HUES64 (cell line): ENCODE results near the gene JOSD2.

Source experiments
- H3K27ac ChIP-seq: 2 replicates; pipeline ENCODE4 v1.7.0; 2013; ENCODE audit warnings: low read depth, low read length, inconsistent platforms
- H3K27me3 ChIP-seq: 2 replicates; pipeline ENCODE4 v1.6.1; 2013; ENCODE audit warnings: mild to moderate bottlenecking, low read length; ENCODE audit not compliant: insufficient read depth
- H3K36me3 ChIP-seq: 2 replicates; pipeline ENCODE4 v1.6.1; 2013; ENCODE audit warnings: mild to moderate bottlenecking, low read length; ENCODE audit not compliant: insufficient read depth
- H3K4me1 ChIP-seq: 2 replicates; pipeline ENCODE4 v1.6.1; 2013; ENCODE audit warnings: mild to moderate bottlenecking, low read length, moderate library complexity; ENCODE audit not compliant: insufficient read depth
- H3K4me3 ChIP-seq: 2 replicates; pipeline ENCODE4 v1.5.1; 2013; ENCODE audit warnings: mild to moderate bottlenecking, low read length, moderate library complexity
- H3K9ac ChIP-seq: 2 replicates; pipeline ENCODE4 v1.6.1; 2013; ENCODE audit warnings: mild to moderate bottlenecking, low read depth, low read length
- H3K9me3 ChIP-seq: 2 replicates; pipeline ENCODE4 v1.6.1; 2013; ENCODE audit warnings: low read depth, low read length; ENCODE audit not compliant: insufficient read depth
- WGBS: fragments of 150-250, 120-280 bp; methylation state at CpG from one replicate; pipeline ENCODE4 v1.1.7; 2013; ENCODE audit warnings: missing lambda C conversion rate; 5-methylcytosine and 5-hydroxymethylcytosine counted together

The JOSD2 gene

GRCh38 chr19:50467566-50467965 is 43.4 kb downstream of the JOSD2 start:
- H3K27me3 ChIP-seq: no peaks in the 10 kb centered on the region
- H3K4me1 ChIP-seq: no peaks in the 10 kb centered on the region
- no peak overlapping the region for H3K9ac ChIP-seq
- no peak overlapping the region for H3K4me3 ChIP-seq
- H3K36me3 ChIP-seq: no peaks in the 10 kb centered on the region
- H3K9me3 ChIP-seq: peaks cover 5% of the 10 kb centered on the region; the same call in 1 of the 2 replicates
- no peak overlapping the region for H3K27ac ChIP-seq
- WGBS: 92% methylated on average over 18 of the region's 18 CpGs

GRCh38 chr19:50466706-50467039 is 44.3 kb downstream of the JOSD2 start:
- no peaks in the 10 kb centered on the region for H3K27me3 ChIP-seq
- no peaks in the 10 kb centered on the region for H3K36me3 ChIP-seq
- H3K4me3 ChIP-seq: no peak overlapping the region
- 94% methylated on average over 11 of the region's 11 CpGs for WGBS
- no peak overlapping the region for H3K9ac ChIP-seq
- no peak overlapping the region for H3K27ac ChIP-seq
- peaks cover 2% of the 10 kb centered on the region; the same call in 1 of the 2 replicates for H3K9me3 ChIP-seq
- H3K4me1 ChIP-seq: no peaks in the 10 kb centered on the region

- Histone ChIP-seq H3K9ac (no peak overlapping the region), H3K4me1 (no peaks in the 10 kb centered on the region), H3K9me3 (no peaks in the 10 kb centered on the region), H3K4me3 (no peak overlapping the region), H3K27ac (no peak overlapping the region), H3K36me3 (no peaks in the 10 kb centered on the region), H3K27me3 (no peaks in the 10 kb centered on the region)
- 55% methylated on average over 29 of the region's 29 CpGs for WGBS
Observed at GRCh38 chr19:50465986-50466705, 44.8 kb downstream of the JOSD2 start.

GRCh38 chr19:50465000-50465399 is 46.0 kb downstream of the JOSD2 start:
- no peaks in the 10 kb centered on the region for H3K27me3 ChIP-seq
- H3K9ac ChIP-seq: no peak overlapping the region
- no peaks in the 10 kb centered on the region for H3K4me1 ChIP-seq
- no peak overlapping the region for H3K27ac ChIP-seq
- no peak overlapping the region for H3K4me3 ChIP-seq
- no peaks in the 10 kb centered on the region for H3K9me3 ChIP-seq
- no peaks in the 10 kb centered on the region for H3K36me3 ChIP-seq
- 95% methylated on average over 13 of the region's 13 CpGs for WGBS

- H3K27me3 ChIP-seq: no peaks in the 10 kb centered on the region
- no peak overlapping the region for H3K27ac ChIP-seq
- H3K9ac ChIP-seq: no peak overlapping the region; the same call in 1 of the 2 replicates
- no peaks in the 10 kb centered on the region for H3K4me1 ChIP-seq
- H3K4me3 ChIP-seq: no peak overlapping the region
- WGBS: 90% methylated on average over 19 of the region's 19 CpGs
- no peaks in the 10 kb centered on the region for H3K9me3 ChIP-seq
- H3K36me3 ChIP-seq: no peaks in the 10 kb centered on the region
Observed at GRCh38 chr19:50464348-50464747, 46.6 kb downstream of the JOSD2 start.

- 85% methylated on average over 7 of the region's 7 CpGs for WGBS
- H3K4me1 ChIP-seq: no peaks in the 10 kb centered on the region
- no peaks in the 10 kb centered on the region for H3K27me3 ChIP-seq
Observed at GRCh38 chr19:50462970-50463369, 48.0 kb downstream of the JOSD2 start.

GRCh38 chr19:50461066-50461875 is 49.7 kb downstream of the JOSD2 start:
- Histone ChIP-seq H3K9me3 (no peaks in the 10 kb centered on the region), H3K4me3 (no peak overlapping the region), H3K4me1 (no peaks in the 10 kb centered on the region), H3K27ac (no peak overlapping the region), H3K27me3 (no peaks in the 10 kb centered on the region), H3K36me3 (no peaks in the 10 kb centered on the region), H3K9ac (no peak overlapping the region)
- WGBS: 43% methylated on average over 27 of the region's 28 CpGs

More at GRCh38 chr19:50462970-50463369, 48.0 kb downstream of the JOSD2 start:
- Histone ChIP-seq H3K4me3 (no peak overlapping the region), H3K9ac (no peak overlapping the region), H3K27ac (no peak overlapping the region), H3K9me3 (no peaks in the 10 kb centered on the region), H3K36me3 (no peaks in the 10 kb centered on the region)

GRCh38 chr19:50460161-50460765 is 50.7 kb downstream of the JOSD2 start:
- no peaks in the 10 kb centered on the region for H3K36me3 ChIP-seq
- H3K9ac ChIP-seq: no peak overlapping the region
- no peaks in the 10 kb centered on the region for H3K4me1 ChIP-seq
- no peaks in the 10 kb centered on the region for H3K9me3 ChIP-seq
- WGBS: 72% methylated on average over 13 of the region's 13 CpGs
- H3K4me3 ChIP-seq: no peak overlapping the region
- H3K27ac ChIP-seq: no peak overlapping the region
- H3K27me3 ChIP-seq: no peaks in the 10 kb centered on the region

- H3K36me3 ChIP-seq: no peaks in the 10 kb centered on the region
- no peak overlapping the region for H3K9ac ChIP-seq
- WGBS: 82% methylated on average over 1 of the region's 1 CpG
- no peaks in the 10 kb centered on the region for H3K9me3 ChIP-seq
- H3K4me3 ChIP-seq: no peak overlapping the region
- no peak overlapping the region for H3K27ac ChIP-seq
- H3K4me1 ChIP-seq: no peaks in the 10 kb centered on the region
- H3K27me3 ChIP-seq: no peaks in the 10 kb centered on the region
Observed at GRCh38 chr19:50459638-50460037, 51.4 kb downstream of the JOSD2 start.

- no peaks in the 10 kb centered on the region for H3K4me1 ChIP-seq
- H3K27ac ChIP-seq: no peak overlapping the region
- WGBS: 93% methylated on average over 32 of the region's 32 CpGs
- no peak overlapping the region for H3K9ac ChIP-seq
- H3K36me3 ChIP-seq: no peaks in the 10 kb centered on the region
- H3K9me3 ChIP-seq: no peaks in the 10 kb centered on the region
- no peaks in the 10 kb centered on the region for H3K27me3 ChIP-seq
- no peak overlapping the region for H3K4me3 ChIP-seq
Observed at GRCh38 chr19:50459067-50459456, 51.9 kb downstream of the JOSD2 start.

GRCh38 chr19:50458396-50459066 is 52.5 kb downstream of the JOSD2 start:
- no peaks in the 10 kb centered on the region for H3K36me3 ChIP-seq
- no peaks in the 10 kb centered on the region for H3K27me3 ChIP-seq
- H3K9ac ChIP-seq: no peak overlapping the region
- WGBS: 85% methylated on average over 50 of the region's 50 CpGs
- H3K9me3 ChIP-seq: no peaks in the 10 kb centered on the region
- H3K4me1 ChIP-seq: no peaks in the 10 kb centered on the region
- H3K4me3 ChIP-seq: no peak overlapping the region
- H3K27ac ChIP-seq: no peak overlapping the region
